ENCODE measurements around the gene IMMT.

IMMT gene

GRCh38 chr2:86097913-86098312 is 97.3 kb downstream of the IMMT start:
- DNase-seq (ENCODE audit: low read depth): no peak
- no peak for TF ChIP-seq CTCF (IDR thresholded peaks at IDR 0.05; ENCODE audit: control insufficient read depth, insufficient read depth, low read depth, low read length, missing control alignments)
- no peak overlapping the region for H3K4me3 ChIP-seq (ENCODE audit: control insufficient read depth, low read depth, low read length)

GRCh38 chr2:86097114-86097896 is 98.0 kb downstream of the IMMT start:
- no peak overlapping the region for H3K4me3 ChIP-seq (ENCODE audit: control insufficient read depth, low read depth, low read length)
- TF ChIP-seq CTCF (IDR thresholded peaks at IDR 0.05; ENCODE audit: control insufficient read depth, insufficient read depth, low read depth, low read length, missing control alignments): no peak
- DNase-seq (ENCODE audit: low read depth): no peak

GRCh38 chr2:86094229-86094628 is 101.0 kb downstream of the IMMT start:
- no peak for DNase-seq (ENCODE audit: low read depth)
- H3K4me3 ChIP-seq (ENCODE audit: control insufficient read depth, low read depth, low read length): no peak overlapping the region
- no peak for TF ChIP-seq CTCF (IDR thresholded peaks at IDR 0.05; ENCODE audit: control insufficient read depth, insufficient read depth, low read depth, low read length, missing control alignments)

All from AG09309 (cell line).